Smooth muscle cell of the coronary artery (primary cell): ENCODE results near the gene ZNF687. TPM values are rescaled to one million over a fixed set of nuclear protein-coding genes. Genes with fewer than 3 reads are reported as not detected.

ENCODE experiments used
- total RNA-seq: library from RNA; depleted of rRNA; stranded (reverse); fragments of >200 nt; gene quantifications from 2 replicates; pipeline ENCODE4 v1.2.3, GENCODE V29; 2014; ENCODE audit warnings: low replicate concordance

Gene ZNF687
- total RNA-seq, result 7.0 and 7.8 TPM in 2 replicates

GRCh38 chr1:151281969-151282882, at the start of gene ZNF687:
Gene ZNF687, plus strand, starts transcription at chr1:151282299. Its CDS starts 3,993 bp downstream, at chr1:151286292.

DNA sequence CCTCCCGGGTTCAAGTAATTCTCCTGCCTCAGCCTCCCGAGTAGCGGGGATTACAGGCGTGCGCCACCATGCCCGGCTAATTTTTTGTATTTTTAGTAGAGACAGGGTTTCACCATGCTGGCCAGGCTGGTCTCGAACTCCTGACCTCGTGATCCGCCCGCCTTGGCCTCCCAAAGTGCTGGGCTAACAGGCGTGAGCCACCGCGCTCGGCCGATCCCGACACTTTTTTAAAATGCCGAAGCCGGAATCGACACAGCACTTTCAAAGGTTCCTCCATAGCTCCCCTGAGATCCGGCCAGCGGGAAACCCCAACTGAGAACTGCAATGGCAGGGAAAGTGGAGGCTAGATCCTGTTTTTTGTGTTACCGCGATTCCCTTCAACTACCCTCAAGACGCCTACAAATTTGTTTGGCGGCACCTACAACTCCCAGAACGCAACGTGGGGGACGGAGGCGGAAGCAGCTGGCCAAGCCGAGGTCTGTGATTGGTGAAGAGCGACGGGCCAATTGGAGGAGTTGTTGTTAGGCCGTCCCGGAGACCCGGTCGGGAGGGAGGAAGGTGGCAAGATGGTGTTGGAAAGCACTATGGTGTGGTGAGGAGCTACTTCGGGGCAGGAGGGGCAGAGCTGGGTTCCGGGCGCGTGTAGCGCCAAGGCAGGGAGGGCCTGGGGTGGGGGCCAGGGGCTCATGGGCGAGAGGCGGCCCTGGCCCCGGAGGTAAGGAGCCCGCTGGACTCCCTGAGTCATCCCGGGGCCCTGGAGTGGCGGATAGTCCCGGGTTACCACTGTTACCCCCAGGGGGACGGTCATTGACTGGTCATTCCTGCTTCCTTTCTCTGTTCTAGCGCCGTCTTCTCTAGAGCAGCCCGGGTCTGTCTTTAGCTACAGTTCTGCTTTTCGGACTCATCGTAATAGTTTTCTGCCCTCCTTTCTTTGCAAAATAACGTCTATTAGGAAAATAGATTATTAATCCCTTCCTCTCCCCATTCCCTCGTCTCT, 27.6 kb upstream of the ZNF687 start, which contains the start of gene PSMD4:
Gene PSMD4 (plus strand): TSS at position 518 of the 997 bp plus-strand sequence. CDS start 49 bp downstream, at position 567.

DNA sequence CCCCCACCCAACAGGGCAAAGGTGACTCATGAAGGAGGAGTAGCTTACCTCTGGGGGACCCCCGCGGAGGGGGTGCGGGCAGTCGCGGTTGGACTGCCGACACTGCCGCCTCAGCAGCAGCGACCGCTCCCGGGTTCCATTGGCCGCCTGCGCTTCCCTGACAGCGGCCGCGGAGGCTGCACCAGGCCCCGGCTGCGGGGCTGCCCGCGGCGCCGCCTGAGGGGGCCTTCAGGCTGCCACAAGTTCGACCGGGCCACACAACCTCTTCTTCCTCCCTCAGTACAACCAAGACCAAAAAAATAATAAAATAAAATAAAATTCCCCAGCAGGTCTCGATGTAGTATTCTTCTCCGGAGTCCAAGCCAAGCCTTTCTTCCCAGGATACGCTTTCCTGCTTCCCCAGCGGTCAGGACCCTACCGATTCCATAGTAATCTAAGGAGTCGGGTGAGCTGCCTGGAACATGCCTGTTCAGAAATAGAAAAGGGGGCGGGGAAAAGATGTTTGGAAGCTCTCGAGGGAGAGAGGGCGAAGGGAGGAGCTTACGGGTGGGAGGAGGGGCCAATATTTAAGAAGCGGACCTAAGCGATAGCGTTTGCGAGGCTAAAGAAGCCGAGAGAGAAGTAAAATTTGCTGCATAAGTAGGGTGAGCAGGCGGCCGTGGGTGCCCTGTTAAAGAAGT, 45.3 kb downstream of the ZNF687 start, which contains the start of gene PI4KB:
Gene PI4KB (minus strand): TSS at position 194 of the 680 bp plus-strand sequence. CDS start 10,935 bp downstream, outside the sequence.

Other genes with a start within 250 kb of the ZNF687 start
- 0.08 and 0.70 TPM in 2 replicates for gene BNIPL, start 245.7 kb upstream of the ZNF687 start, total RNA-seq
- 0.47 and 0.98 TPM in 2 replicates for gene C1orf56, start 234.5 kb upstream of the ZNF687 start, total RNA-seq
- gene CDC42SE1, start 222.7 kb upstream of the ZNF687 start, total RNA-seq, result 24.2 and 48.7 TPM in 2 replicates
- gene MLLT11, start 221.9 kb upstream of the ZNF687 start, total RNA-seq, result 0.59 and 7.9 TPM in 2 replicates
- gene GABPB2, start 211.5 kb upstream of the ZNF687 start, total RNA-seq, result 7.6 and 30.4 TPM in 2 replicates
- gene SEMA6C, start 135.7 kb upstream of the ZNF687 start, total RNA-seq, result 1.1 and 1.4 TPM in 2 replicates
- not detected in 2 replicates for gene TNFAIP8L2, start 125.7 kb upstream of the ZNF687 start, total RNA-seq
- 5.4 and 8.4 TPM in 2 replicates for gene LYSMD1, start 116.4 kb upstream of the ZNF687 start, total RNA-seq
- gene SCNM1, start 116.2 kb upstream of the ZNF687 start, total RNA-seq, result 15.6 and 28.0 TPM in 2 replicates
- gene TMOD4, start 106.3 kb upstream of the ZNF687 start, total RNA-seq, result not detected in 2 replicates
- 27.1 and 43.9 TPM in 2 replicates for gene VPS72, start 92.1 kb upstream of the ZNF687 start, total RNA-seq
- 47.3 and 49.6 TPM in 2 replicates for gene PIP5K1A, start 83.7 kb upstream of the ZNF687 start, total RNA-seq
- 293 and 430 TPM in 2 replicates for gene PSMD4, start 27.6 kb upstream of the ZNF687 start, total RNA-seq
- gene PI4KB, start 45.1 kb downstream of the ZNF687 start, total RNA-seq, result 31.1 and 55.7 TPM in 2 replicates
- 26.3 and 28.9 TPM in 2 replicates for gene RFX5, start 65.0 kb downstream of the ZNF687 start, total RNA-seq
- 34.8 and 125 TPM in 2 replicates for gene SELENBP1, start 90.4 kb downstream of the ZNF687 start, total RNA-seq
- gene PSMB4, start 117.3 kb downstream of the ZNF687 start, total RNA-seq, result 278 and 486 TPM in 2 replicates
- 9.1 and 17.0 TPM in 2 replicates for gene POGZ, start 177.2 kb downstream of the ZNF687 start, total RNA-seq
- 0.30 and 0.35 TPM in 2 replicates for gene CGN, start 229.1 kb downstream of the ZNF687 start, total RNA-seq